Lower leg skin (tissue), 3 donors: Measurements from ENCODE around the gene TNFSF4.

Experiments used
- POLR2A ChIP-seq, 2 donors: fragments of 450-650 bp; IDR thresholded peaks; one replicate each; pipeline ENCODE4 v1.6.1; 2016 to 2017; ENCODE audit warnings: antibody characterized with exemption in 2 of 2, mild to moderate bottlenecking in 1 of 2, moderate library complexity in 1 of 2
- TF ChIP-seq, protein P1 (sequence below), 3 donors: fragments of 450-650 bp; IDR thresholded peaks; one replicate each; pipeline ENCODE4 v1.5.1; 2016; ENCODE audit warnings: antibody characterized with exemption in 3 of 3, mild to moderate bottlenecking in 3 of 3, moderate library complexity in 2 of 3

- TF ChIP-seq, protein P1, sequence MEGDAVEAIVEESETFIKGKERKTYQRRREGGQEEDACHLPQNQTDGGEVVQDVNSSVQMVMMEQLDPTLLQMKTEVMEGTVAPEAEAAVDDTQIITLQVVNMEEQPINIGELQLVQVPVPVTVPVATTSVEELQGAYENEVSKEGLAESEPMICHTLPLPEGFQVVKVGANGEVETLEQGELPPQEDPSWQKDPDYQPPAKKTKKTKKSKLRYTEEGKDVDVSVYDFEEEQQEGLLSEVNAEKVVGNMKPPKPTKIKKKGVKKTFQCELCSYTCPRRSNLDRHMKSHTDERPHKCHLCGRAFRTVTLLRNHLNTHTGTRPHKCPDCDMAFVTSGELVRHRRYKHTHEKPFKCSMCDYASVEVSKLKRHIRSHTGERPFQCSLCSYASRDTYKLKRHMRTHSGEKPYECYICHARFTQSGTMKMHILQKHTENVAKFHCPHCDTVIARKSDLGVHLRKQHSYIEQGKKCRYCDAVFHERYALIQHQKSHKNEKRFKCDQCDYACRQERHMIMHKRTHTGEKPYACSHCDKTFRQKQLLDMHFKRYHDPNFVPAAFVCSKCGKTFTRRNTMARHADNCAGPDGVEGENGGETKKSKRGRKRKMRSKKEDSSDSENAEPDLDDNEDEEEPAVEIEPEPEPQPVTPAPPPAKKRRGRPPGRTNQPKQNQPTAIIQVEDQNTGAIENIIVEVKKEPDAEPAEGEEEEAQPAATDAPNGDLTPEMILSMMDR (IDR thresholded peaks at IDR 0.05): no peak
- no peak for TF ChIP-seq POLR2A (IDR thresholded peaks at IDR 0.05)
Observed at GRCh38 chr1:173181791-173182190, 25.3 kb downstream of the TNFSF4 start.
